SJSA1 (cell line): ENCODE data around the gene MAP2K7. TPM values are rescaled to one million over a fixed set of nuclear protein-coding genes. Genes with fewer than 3 reads are reported as not detected.
A peak's percentile ranks its signal among the peaks of the same experiment; 100 is the strongest.
"Not testable (repeated sequence)": the region's sequence is repeated elsewhere in the genome, so short reads cannot be mapped to it uniquely, and the experiment has no call there.

Experiments
- DNase-seq, 2 experiments: peaks; one replicate each; pipeline ENCODE4 v3.0.0-alpha.2; 2015 to 2020; ENCODE audit warnings: low spot score in 2 of 2, low read depth in 1 of 2
- H3K27ac ChIP-seq: fragments of 250-450 bp; sonication (Bioruptor Pico); 2 replicates; pipeline ENCODE4 v1.5.1; 2020; ENCODE audit warnings: mild to moderate bottlenecking, moderate library complexity
- H3K27me3 ChIP-seq: fragments of 250-450 bp; sonication (Bioruptor Pico); replicated peaks from 2 replicates; pipeline ENCODE4 v1.5.1; 2020; ENCODE audit warnings: mild to moderate bottlenecking, moderate library complexity
- H3K36me3 ChIP-seq: fragments of 250-450 bp; sonication (Bioruptor Pico); 2 replicates; pipeline ENCODE4 v1.5.1; 2020; ENCODE audit warnings: mild to moderate bottlenecking
- H3K4me1 ChIP-seq: fragments of 250-450 bp; sonication (Bioruptor Pico); replicated peaks from 2 replicates; pipeline ENCODE4 v1.6.1; 2021; ENCODE audit warnings: mild to moderate bottlenecking
- H3K4me3 ChIP-seq: fragments of 250-450 bp; sonication (Bioruptor Pico); 2 replicates; pipeline ENCODE4 v1.5.1; 2020; ENCODE audit warnings: mild to moderate bottlenecking
- H3K9me3 ChIP-seq: fragments of 250-450 bp; sonication (Bioruptor Pico); replicated peaks from 2 replicates; pipeline ENCODE4 v1.5.1; 2020; ENCODE audit warnings: mild to moderate bottlenecking
- total RNA-seq: library from RNA; depleted of rRNA; stranded (reverse); fragments of >200 nt; shearing (Covaris generic); gene quantifications from 2 replicates; pipeline ENCODE4 v1.2.3, GENCODE V29; 2014

The MAP2K7 gene
- total RNA-seq, 1 experiment from 2014 or later, result 9.7 TPM

DNA sequence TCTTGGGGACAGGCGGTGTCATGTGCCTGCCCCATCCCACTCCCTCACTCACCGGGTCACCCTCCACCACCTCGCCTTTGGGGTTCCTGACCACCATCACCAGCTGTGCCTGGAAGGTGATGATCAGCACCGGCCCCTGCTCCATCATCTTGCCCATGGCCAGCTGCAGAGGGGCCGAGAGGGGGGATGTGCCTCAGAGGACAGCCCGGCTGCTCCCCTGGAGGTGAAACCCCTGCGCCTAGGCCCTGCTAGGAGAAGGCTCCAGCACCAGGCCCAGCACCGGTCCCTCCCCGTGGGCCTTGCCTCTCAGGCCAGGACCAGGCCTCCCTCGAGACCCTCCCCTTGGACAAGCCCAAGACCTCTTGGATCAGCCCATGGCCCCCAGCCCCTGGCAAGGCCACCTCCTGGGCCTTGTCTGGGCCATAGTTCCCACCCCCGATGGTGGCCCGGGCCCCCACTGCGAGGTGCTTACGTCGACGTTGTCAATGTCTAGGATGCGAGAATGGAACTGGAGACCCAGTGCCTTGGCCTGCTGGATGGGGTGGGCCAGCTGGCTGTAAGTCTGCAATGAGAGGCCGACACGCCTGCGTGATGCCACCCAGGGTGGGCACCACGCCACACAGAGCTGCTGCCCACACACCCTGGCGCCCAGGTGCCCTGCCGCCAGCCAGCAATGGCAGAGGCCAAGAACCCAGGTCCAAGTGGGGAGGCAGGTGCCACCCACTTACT lies 24.1 kb downstream of the MAP2K7 start:
- Histone ChIP-seq H3K27me3 (peaks cover 6% of the 10 kb centered on the region), H3K9me3 (peaks cover 5% of the 10 kb centered on the region), H3K4me1 (peaks cover 40% of the 10 kb centered on the region), H3K36me3 (peaks cover 38% of the 10 kb centered on the region), H3K4me3 (no peak overlapping the region), H3K27ac (no peak overlapping the region)
- no peak for DNase-seq

DNA sequence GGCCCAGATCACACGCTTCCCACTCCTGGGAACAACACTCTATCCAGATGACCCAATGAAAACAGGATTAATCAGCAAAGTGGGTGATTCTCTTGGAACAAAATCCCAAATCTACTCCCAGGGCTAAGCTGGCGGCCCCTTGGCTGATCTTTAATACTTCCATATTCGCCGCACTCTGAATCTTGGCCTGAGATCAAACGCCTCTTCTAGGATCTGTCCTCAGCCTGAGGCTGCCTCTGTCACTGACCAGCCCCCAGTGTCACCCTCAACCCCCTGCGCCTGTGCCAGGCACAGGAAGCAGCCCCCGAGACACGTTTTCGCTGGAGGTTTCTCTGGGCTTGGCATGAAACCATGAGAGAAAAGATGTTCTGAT lies 24.6 kb downstream of the MAP2K7 start:
- DNase-seq, result no peak
- Histone ChIP-seq H3K27me3 (peaks cover 6% of the 10 kb centered on the region), H3K27ac (no peak overlapping the region), H3K9me3 (peaks cover 5% of the 10 kb centered on the region), H3K4me3 (no peak overlapping the region), H3K4me1 (peaks cover 40% of the 10 kb centered on the region), H3K36me3 (peaks cover 43% of the 10 kb centered on the region)

DNA sequence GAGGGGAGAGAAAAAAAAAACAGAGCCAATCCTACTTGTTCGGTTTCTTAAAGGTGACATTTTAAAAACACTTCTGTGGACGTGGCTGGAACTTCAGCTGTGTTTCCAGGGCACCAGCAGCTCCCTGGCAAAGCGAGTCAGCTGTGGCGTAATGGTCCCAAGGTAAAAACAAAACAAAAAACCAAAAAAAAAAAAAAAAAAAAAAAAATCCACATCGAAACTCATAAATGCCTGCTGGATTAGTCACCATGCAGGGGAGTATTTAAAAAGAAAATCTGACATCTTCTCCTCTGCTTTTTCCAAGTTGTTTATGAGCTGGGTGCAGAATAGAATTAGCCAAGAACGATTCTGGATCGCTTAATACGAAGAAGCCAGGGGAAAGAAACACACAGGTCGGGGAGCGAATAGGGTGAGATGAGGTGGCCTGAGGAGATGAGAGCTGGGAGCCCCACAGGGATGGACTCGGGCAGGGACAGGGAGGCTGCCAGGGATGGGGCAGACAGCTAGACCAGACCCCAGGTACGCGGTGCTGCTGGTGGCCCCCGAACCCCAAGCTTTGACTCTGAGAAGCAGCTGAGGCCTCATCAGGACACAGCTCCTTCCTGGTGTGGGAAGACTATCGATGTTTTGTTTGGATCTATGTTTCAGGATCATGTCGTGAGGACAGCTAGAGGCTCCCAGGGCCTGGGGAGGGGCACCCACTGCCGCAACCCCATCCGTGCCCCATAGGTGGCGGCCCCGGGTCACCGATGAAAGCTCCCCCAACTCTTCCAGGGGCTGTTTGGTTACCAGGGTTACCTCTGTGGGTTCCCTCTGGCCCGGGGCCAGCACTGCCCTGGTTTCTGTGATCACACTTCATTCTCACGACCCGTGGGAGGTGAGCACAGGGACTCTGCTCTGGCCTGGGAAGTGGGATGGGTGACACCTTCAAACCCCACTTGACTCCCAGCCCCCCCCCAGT lies 25.3 kb downstream of the MAP2K7 start:
- H3K27ac ChIP-seq, result peak overlapping the region; percentile 41
- H3K36me3 ChIP-seq, result peaks cover 50% of the 10 kb centered on the region
- H3K9me3 ChIP-seq, result peaks cover 5% of the 10 kb centered on the region
- H3K4me1 ChIP-seq, result peaks cover 40% of the 10 kb centered on the region
- H3K4me3 ChIP-seq, result no peak overlapping the region
- DNase-seq, result peak; percentile 75 to 86
- peaks cover 6% of the 10 kb centered on the region for H3K27me3 ChIP-seq

DNA sequence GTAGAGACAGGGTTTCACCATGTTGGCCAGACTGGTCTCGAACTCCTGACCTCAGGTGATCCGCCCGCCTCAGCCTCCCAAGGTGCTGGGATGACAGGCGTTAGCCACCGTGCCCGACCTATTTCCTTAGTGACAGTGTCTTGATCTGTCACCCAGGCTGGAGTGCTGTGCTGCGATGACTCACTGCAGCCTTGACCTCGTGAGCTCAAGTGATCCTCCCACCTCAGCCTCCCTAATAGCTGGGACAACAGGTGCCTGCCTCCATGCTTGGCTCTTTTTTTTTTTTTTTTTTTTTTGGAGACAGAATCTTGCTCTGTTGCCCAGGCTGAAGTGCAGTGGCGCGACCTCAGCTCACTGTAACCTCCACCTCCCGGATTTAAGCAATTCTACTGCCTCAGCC lies 26.4 kb downstream of the MAP2K7 start:
- H3K27me3 ChIP-seq, H3K4me3 ChIP-seq, H3K9me3 ChIP-seq, DNase-seq: not testable (repeated sequence)
- H3K36me3 ChIP-seq, result peaks cover 60% of the 10 kb centered on the region
- H3K27ac ChIP-seq, result peak overlapping the region; percentile 41
- peaks cover 39% of the 10 kb centered on the region for H3K4me1 ChIP-seq

DNA sequence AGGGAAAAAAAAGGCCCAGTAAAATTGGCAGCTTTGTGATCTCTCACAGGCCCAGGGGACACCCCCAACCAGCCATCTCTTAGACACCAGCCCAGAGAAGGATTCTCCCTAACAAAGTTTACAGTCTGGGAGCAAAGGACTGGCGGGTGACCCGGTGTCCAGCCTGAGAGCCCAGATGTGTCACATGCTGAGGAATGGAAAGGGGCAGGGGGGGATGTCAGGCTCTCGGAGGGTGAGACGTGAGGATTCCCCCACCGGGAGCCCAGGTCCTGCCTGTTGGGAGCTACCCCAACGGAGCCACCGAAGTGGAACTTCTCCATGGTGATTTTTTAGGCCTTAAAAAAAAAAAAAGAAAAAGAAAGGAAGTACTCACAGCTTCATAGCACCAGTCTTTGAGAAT lies 27.1 kb downstream of the MAP2K7 start:
- peaks cover 31% of the 10 kb centered on the region for H3K4me1 ChIP-seq
- peaks cover 67% of the 10 kb centered on the region for H3K36me3 ChIP-seq
- DNase-seq, result no peak
- H3K27ac ChIP-seq, result no peak overlapping the region
- H3K9me3 ChIP-seq, result no peaks in the 10 kb centered on the region
- H3K27me3 ChIP-seq, result no peaks in the 10 kb centered on the region
- H3K4me3 ChIP-seq, result no peak overlapping the region

DNA sequence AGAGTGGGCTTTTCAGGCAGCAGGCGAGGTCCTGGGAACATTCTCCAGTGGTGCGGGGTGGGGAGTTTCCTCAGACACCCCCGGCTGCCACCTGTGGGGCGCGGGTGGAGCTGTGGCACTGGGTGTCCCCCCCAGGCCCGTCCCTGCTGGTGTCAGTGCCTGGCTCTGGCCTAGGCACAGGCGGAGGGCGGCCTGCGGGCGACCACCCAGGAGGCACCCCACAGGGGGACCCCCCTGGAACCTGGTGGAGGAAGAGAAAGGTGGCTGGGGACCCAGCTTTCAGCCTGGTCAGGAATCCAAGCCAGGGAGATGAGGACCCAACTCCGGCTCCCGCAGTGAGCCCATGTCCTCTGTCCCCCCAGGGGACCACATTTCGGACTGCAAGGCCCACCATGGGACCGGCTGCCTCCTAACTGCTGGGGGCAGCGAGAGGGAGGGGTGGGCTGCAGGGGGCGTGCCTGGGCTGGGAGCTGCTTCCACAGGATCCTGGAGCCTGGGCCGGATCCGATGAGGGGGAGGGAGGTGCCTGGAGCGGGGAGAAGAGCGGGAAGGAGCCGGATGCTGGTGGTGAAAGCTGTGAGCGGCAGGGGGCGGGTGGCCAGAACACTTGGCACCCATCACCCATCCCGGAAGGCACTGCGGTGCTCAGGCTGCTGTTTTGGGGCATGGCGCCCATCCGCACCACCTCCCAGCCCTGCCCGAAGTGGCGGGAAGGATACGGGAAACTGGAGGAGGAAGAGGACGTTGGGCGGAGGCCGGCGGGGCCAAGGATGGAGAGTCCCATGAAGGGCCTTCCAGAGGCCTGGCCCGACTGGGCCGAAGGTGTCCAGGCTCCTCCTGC lies 27.8 kb downstream of the MAP2K7 start:
- peaks cover 27% of the 10 kb centered on the region for H3K4me1 ChIP-seq
- DNase-seq, result no peak
- no peak overlapping the region for H3K4me3 ChIP-seq
- H3K36me3 ChIP-seq, result peaks cover 71% of the 10 kb centered on the region
- H3K27me3 ChIP-seq, result no peaks in the 10 kb centered on the region
- no peak overlapping the region for H3K27ac ChIP-seq
- no peaks in the 10 kb centered on the region for H3K9me3 ChIP-seq

DNA sequence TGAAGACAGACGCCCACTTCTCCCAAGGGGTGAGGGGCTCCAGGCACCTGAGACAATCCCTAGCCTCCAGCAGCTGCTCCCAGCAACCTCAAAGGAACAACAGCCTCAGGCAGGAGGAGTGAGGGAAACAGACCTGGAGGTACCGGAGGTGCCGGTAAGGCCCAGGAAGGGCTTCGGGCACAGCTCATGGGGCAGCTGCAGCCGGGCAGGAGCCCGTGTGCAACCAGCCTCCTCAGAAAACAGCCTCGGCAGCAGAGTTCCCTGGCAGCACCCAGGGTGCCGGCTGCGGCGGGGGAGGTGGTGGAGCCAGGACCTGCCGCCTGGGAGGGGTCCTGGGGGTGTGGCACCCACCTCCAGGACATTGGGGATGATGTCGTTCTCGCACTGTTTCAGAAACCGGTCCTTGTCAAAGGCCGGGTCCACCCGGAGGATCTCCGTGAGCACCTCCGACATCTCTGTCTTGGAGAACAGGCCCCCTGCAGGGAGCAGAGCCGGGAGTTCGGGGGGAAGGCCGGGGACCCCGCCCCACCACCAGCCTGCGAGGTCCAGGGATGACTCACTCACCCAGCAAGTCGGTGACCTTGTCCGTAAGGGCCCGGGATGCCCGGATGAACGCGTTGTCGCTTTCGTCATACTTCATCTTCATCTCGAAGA lies 28.7 kb downstream of the MAP2K7 start:
- Histone ChIP-seq H3K4me1 (peaks cover 26% of the 10 kb centered on the region), H3K36me3 (peaks cover 75% of the 10 kb centered on the region), H3K27ac (no peak overlapping the region), H3K27me3 (no peaks in the 10 kb centered on the region), H3K9me3 (no peaks in the 10 kb centered on the region), H3K4me3 (no peak overlapping the region)
- DNase-seq, result no peak

DNA sequence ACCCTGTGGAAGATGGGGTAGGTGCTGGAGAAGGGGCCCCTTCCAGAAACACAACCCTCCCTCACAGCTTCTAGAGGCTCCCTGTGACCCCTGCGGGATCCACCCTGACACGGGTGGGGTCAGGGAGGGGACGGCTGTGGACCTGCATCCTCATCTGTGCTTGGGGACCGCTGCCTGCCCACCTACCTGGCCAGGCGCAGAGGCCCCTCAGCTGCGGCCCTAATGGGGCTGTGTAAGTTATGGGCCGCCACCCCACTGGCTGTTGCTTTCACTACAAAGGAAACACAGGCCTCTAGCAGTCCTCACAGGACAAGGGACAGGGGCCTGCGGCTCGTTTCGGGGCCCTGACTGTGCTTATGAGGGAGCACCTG lies 29.2 kb downstream of the MAP2K7 start:
- Histone ChIP-seq H3K4me1 (peaks cover 22% of the 10 kb centered on the region), H3K27ac (no peak overlapping the region), H3K27me3 (no peaks in the 10 kb centered on the region), H3K36me3 (peaks cover 80% of the 10 kb centered on the region), H3K9me3 (no peaks in the 10 kb centered on the region), H3K4me3 (no peak overlapping the region)
- no peak for DNase-seq

DNA sequence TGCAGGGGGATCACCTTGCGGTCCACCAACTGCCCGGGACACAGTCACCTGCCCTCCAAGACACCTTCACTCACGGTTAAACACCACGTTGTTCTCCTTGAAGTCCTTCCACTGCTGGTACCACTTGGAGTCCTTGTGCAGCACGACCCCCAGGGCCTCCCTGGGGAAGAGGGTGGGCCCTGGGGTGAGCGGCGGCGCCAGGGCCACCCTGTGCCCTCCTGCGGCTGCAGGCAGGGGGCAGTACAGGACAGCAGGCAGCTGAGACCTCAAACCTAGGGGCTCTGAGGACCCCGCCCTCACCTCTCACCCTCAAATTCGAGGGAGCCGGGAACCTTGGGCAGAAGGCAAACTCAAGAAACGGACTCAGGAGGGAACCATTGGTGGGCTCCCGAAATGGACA lies 29.7 kb downstream of the MAP2K7 start:
- Histone ChIP-seq H3K4me3 (no peak overlapping the region), H3K36me3 (peaks cover 85% of the 10 kb centered on the region), H3K4me1 (peaks cover 17% of the 10 kb centered on the region), H3K27me3 (no peaks in the 10 kb centered on the region), H3K9me3 (no peaks in the 10 kb centered on the region), H3K27ac (no peak overlapping the region)
- DNase-seq, result no peak

DNA sequence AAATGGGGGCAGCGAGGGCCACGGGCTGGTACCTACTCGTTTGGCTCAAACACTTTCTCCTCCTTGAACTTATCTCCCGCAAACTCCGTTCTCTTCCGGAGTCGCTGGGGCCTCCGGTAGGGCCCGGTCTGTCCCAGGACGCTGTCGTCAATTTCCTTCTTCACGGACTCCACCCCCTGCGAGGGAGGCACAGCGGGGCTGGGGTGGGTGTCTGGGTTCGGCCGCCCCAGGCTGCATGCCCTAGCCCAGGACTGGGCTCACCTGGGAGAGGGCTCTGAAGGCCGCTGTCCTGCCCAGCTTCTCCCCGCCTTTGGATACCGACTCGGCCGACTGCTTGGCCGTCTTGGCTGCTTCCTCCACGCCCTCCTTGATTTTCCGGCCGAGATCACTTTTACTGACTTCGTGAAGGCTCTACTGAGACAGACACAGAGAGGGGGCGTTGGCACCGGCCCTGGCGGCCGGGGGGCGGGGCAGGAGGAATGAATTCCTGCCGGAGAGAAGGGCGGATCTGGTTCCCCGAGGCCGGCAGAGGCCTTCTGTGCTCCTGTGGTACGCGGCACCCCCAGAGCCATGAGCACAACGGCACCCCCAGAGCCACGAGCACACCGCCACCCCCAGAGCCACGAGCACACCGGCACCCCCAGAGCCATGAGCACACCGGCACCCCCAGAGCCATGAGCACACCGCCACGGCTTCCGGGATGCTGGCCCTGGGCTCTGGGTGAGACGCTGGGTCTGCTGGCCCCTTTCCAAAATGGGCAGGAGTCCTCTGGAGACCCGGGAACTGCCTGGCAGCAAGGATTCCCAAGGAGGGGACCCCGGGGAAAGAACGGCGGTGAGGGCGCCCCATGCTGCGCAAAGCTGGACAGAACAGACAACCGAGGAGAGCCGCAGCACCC lies 30.4 kb downstream of the MAP2K7 start:
- Histone ChIP-seq H3K9me3 (no peaks in the 10 kb centered on the region), H3K36me3 (peaks cover 91% of the 10 kb centered on the region), H3K27me3 (no peaks in the 10 kb centered on the region), H3K27ac (no peak overlapping the region), H3K4me3 (no peak overlapping the region), H3K4me1 (peaks cover 13% of the 10 kb centered on the region)
- no peak for DNase-seq

DNA sequence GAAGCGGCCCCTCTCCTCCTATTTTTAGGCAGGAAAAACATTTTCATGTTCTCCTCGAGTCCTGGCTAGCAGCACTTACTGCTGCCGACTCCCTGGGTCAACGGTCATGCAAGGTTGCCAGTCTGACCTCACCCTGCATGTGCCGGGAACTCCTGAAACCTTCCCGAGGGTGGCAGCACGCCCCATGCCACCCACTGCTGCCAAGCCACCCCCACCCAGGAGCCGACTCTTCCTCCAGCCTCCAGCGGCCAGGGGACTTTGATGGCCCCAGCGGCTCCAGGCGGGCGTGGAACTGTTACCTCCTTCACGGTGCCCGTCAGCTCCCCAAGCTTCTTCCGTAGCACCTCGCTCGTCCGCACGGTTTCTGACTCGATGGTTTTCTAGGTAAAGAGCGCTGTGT lies 31.1 kb downstream of the MAP2K7 start:
- peaks cover 6% of the 10 kb centered on the region for H3K4me1 ChIP-seq
- H3K4me3 ChIP-seq, result no peak overlapping the region
- no peaks in the 10 kb centered on the region for H3K9me3 ChIP-seq
- no peak for DNase-seq
- H3K27me3 ChIP-seq, result no peaks in the 10 kb centered on the region
- H3K27ac ChIP-seq, result no peak overlapping the region
- peaks cover 98% of the 10 kb centered on the region for H3K36me3 ChIP-seq

DNA sequence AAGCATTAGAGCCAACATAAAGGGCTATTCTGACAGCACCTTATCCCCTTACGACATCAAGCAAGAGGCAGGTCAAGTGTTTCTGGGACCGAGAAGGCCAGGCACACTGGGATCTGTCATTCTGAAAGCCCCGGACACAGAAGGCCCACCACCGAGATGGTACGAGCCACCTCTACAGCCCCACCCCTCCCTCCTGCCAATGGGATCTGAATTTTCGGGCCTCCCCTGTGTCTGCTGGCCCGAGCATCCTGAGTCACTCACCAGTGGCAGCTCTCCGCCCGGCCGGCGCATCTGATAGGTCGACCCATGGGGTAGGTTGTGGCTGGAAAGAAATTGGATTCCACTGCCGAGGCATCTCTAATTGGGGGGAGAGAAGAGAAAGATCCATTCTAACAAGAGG lies 37.2 kb downstream of the MAP2K7 start:
- Histone ChIP-seq H3K4me3 (no peak overlapping the region), H3K36me3 (peaks cover 64% of the 10 kb centered on the region), H3K4me1 (peaks cover 3% of the 10 kb centered on the region; the same call in 1 of the 2 replicates), H3K27me3 (no peaks in the 10 kb centered on the region), H3K27ac (no peak overlapping the region), H3K9me3 (no peaks in the 10 kb centered on the region)
- no peak for DNase-seq
